WERI-Rb-1 (cell line): ENCODE data around the gene PCP2.

Experiments
- DNase-seq: peaks from one replicate; pipeline ENCODE4 v3.0.0-alpha.2; 2020
- H3K27ac ChIP-seq: fragments of 250-450 bp; sonication (Bioruptor Pico); 2 replicates; pipeline ENCODE4 v1.5.1; 2020; ENCODE audit warnings: mild to moderate bottlenecking, moderate library complexity
- H3K27me3 ChIP-seq: fragments of 250-450 bp; sonication (Bioruptor Pico); 2 replicates; pipeline ENCODE4 v1.5.1; 2021; ENCODE audit warnings: mild to moderate bottlenecking, low read depth, moderate library complexity; ENCODE audit not compliant: insufficient read depth, severe bottlenecking
- H3K36me3 ChIP-seq: fragments of 250-450 bp; sonication (Bioruptor Pico); 2 replicates; pipeline ENCODE4 v1.5.1; 2020; ENCODE audit warnings: mild to moderate bottlenecking, moderate library complexity
- H3K4me3 ChIP-seq: 2 replicates; pipeline ENCODE4 v1.5.1; 2011; ENCODE audit warnings: low read depth, mild to moderate bottlenecking, control low read depth, low read length
- H3K9me3 ChIP-seq: fragments of 250-450 bp; sonication (Bioruptor Pico); 2 replicates; pipeline ENCODE4 v1.5.1; 2021; ENCODE audit warnings: mild to moderate bottlenecking, moderate library complexity; ENCODE audit not compliant: severe bottlenecking
- TF ChIP-seq, protein P1 (sequence below): IDR thresholded peaks from 2 replicates; pipeline ENCODE4 v1.5.1; 2011; ENCODE audit warnings: low read depth, mild to moderate bottlenecking, control low read depth, inconsistent platforms, low read length

The PCP2 gene

GRCh38 chr19:7612282-7613274 lies 20.9 kb downstream of the PCP2 start:
- H3K27ac ChIP-seq, result no peak overlapping the region
- H3K9me3 ChIP-seq, result no peaks in the 10 kb centered on the region
- DNase-seq, result no peak
- TF ChIP-seq, protein P1, sequence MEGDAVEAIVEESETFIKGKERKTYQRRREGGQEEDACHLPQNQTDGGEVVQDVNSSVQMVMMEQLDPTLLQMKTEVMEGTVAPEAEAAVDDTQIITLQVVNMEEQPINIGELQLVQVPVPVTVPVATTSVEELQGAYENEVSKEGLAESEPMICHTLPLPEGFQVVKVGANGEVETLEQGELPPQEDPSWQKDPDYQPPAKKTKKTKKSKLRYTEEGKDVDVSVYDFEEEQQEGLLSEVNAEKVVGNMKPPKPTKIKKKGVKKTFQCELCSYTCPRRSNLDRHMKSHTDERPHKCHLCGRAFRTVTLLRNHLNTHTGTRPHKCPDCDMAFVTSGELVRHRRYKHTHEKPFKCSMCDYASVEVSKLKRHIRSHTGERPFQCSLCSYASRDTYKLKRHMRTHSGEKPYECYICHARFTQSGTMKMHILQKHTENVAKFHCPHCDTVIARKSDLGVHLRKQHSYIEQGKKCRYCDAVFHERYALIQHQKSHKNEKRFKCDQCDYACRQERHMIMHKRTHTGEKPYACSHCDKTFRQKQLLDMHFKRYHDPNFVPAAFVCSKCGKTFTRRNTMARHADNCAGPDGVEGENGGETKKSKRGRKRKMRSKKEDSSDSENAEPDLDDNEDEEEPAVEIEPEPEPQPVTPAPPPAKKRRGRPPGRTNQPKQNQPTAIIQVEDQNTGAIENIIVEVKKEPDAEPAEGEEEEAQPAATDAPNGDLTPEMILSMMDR, result no peak
- peaks cover 14% of the 10 kb centered on the region for H3K36me3 ChIP-seq
- H3K4me3 ChIP-seq, result no peak overlapping the region
- H3K27me3 ChIP-seq, result no peaks in the 10 kb centered on the region

GRCh38 chr19:7611541-7612279 lies 21.8 kb downstream of the PCP2 start:
- H3K9me3 ChIP-seq, result no peaks in the 10 kb centered on the region
- no peak overlapping the region for H3K4me3 ChIP-seq
- no peak for DNase-seq
- H3K27ac ChIP-seq, result no peak overlapping the region
- TF ChIP-seq, protein P1, result no peak
- H3K36me3 ChIP-seq, result peaks cover 7% of the 10 kb centered on the region
- no peaks in the 10 kb centered on the region for H3K27me3 ChIP-seq

- no peaks in the 10 kb centered on the region for H3K27me3 ChIP-seq
- peaks cover 4% of the 10 kb centered on the region for H3K36me3 ChIP-seq
- TF ChIP-seq, protein P1, result no peak
- peak; percentile 3 for DNase-seq
- no peak overlapping the region for H3K27ac ChIP-seq
- H3K4me3 ChIP-seq, result no peak overlapping the region
- H3K9me3 ChIP-seq, result no peaks in the 10 kb centered on the region
These were observed 22.9 kb downstream of the PCP2 start for GRCh38 chr19:7610491-7611240.

- no peak overlapping the region for H3K27ac ChIP-seq
- H3K4me3 ChIP-seq, result no peak overlapping the region
- no peaks in the 10 kb centered on the region for H3K27me3 ChIP-seq
- H3K9me3 ChIP-seq, result no peaks in the 10 kb centered on the region
- no peak for DNase-seq
- TF ChIP-seq, protein P1, result no peak
- H3K36me3 ChIP-seq, result no peaks in the 10 kb centered on the region; the same call in none of the 2 replicates
These were observed 25.5 kb downstream of the PCP2 start for GRCh38 chr19:7607874-7608560.

DNA sequence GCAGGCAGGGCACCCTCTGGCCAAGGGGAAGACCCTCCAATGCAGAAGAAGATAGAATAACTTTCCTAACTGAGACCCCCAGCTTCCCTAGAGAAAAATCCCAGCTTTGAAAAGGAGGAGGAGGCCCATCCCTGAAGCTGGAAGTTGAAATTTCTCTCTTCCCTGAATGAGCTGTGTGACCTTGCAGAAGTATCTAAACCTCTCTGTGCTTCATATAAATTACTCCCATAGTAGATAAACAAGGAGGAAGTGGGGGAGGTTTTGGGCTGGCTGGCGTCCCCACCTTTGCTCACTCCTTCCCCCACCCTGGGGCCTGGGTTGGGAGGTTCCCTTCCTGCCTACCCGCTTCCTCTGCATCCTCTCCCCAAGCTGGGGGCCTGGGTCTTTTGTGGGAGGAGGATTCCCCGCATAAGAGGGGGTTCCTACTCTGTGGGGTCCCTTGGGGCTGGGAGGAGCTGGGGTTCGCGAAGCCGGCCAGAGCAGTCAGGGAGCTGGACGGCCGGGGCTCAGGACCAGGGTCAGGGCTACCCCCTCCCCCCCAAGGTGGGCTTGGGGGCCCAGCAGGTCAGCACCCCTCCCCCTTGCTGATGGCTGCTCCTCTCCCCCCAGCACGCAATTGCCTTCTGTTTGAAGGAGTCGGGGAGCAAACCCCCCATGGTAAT lies 26.2 kb downstream of the PCP2 start:
- TF ChIP-seq, protein P1, result no peak
- no peak for DNase-seq
- H3K27ac ChIP-seq, result no peak overlapping the region
- no peaks in the 10 kb centered on the region for H3K9me3 ChIP-seq
- H3K36me3 ChIP-seq, result no peaks in the 10 kb centered on the region; the same call in none of the 2 replicates
- H3K27me3 ChIP-seq, result no peaks in the 10 kb centered on the region
- H3K4me3 ChIP-seq, result no peak overlapping the region
